Neural crest cell (in vitro differentiated cells): Measurements from ENCODE around the gene EDEM1. TPM values are rescaled to one million over a fixed set of nuclear protein-coding genes. Genes with fewer than 3 reads are reported as not detected.

ENCODE experiments used
- DNase-seq: peaks from one replicate; pipeline ENCODE4 v3.0.0; 2021; ENCODE audit warnings: low read depth, mixed read lengths, low spot score
- H3K27ac Mint-ChIP-seq: one replicate; pipeline ENCODE4 v1.8.0; 2021; ENCODE audit warnings: mild to moderate bottlenecking, mixed read lengths; ENCODE audit not compliant: unreplicated experiment
- H3K27me3 Mint-ChIP-seq: 2 replicates; pipeline ENCODE4 v1.8.0; 2021; ENCODE audit warnings: low read depth, mild to moderate bottlenecking, mixed read lengths
- H3K36me3 Mint-ChIP-seq: 2 replicates; pipeline ENCODE4 v1.8.0; 2021; ENCODE audit warnings: low read depth, mild to moderate bottlenecking, mixed read lengths
- H3K4me1 Mint-ChIP-seq: 2 replicates; pipeline ENCODE4 v1.8.0; 2021; ENCODE audit warnings: mixed read lengths
- H3K4me3 Mint-ChIP-seq: one replicate; pipeline ENCODE4 v1.8.0; 2021; ENCODE audit warnings: mild to moderate bottlenecking, mixed read lengths
- H3K9me3 Mint-ChIP-seq: 2 replicates; pipeline ENCODE4 v1.8.0; 2021; ENCODE audit warnings: mixed read lengths
- total RNA-seq: library from RNA; stranded (reverse); gene quantifications from 2 replicates; pipeline ENCODE4 v1.2.1, GENCODE V29; 2021
- TF ChIP-seq, protein P1 (sequence below): fragments of 200-600 bp; sonication (generic); conservative IDR thresholded peaks from 2 replicates; pipeline ENCODE4 v1.5.0; 2021; ENCODE audit warnings: antibody characterized with exemption, mild to moderate bottlenecking

Gene EDEM1
- total RNA-seq, 1 donor from 2014 or later: 21.2 TPM

DNA sequence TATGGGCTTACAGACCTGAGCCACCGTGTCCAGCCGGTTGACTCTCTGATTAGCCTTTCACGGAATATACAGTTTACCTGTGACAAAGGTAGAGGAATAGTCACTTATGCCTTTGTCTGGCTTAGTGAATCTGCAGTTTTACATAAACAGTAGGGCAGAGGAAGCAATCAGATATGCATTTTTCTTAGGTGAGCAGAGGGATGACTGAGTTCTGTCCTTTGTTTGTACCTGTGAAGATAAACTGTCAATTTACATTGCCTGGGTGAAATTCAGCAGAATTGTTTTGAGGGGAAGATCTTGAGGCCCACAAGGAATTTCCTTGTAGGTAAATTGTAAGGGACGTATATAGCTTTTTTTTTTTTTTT lies 10.8 kb downstream of the EDEM1 start:
- TF ChIP-seq, protein P1, sequence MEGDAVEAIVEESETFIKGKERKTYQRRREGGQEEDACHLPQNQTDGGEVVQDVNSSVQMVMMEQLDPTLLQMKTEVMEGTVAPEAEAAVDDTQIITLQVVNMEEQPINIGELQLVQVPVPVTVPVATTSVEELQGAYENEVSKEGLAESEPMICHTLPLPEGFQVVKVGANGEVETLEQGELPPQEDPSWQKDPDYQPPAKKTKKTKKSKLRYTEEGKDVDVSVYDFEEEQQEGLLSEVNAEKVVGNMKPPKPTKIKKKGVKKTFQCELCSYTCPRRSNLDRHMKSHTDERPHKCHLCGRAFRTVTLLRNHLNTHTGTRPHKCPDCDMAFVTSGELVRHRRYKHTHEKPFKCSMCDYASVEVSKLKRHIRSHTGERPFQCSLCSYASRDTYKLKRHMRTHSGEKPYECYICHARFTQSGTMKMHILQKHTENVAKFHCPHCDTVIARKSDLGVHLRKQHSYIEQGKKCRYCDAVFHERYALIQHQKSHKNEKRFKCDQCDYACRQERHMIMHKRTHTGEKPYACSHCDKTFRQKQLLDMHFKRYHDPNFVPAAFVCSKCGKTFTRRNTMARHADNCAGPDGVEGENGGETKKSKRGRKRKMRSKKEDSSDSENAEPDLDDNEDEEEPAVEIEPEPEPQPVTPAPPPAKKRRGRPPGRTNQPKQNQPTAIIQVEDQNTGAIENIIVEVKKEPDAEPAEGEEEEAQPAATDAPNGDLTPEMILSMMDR: no peak
- H3K9me3 Mint-ChIP-seq: no peaks in the 10 kb centered on the region
- H3K4me1 Mint-ChIP-seq: peaks cover 16% of the 10 kb centered on the region
- no peak overlapping the region for H3K27ac Mint-ChIP-seq
- no peak for DNase-seq
- H3K36me3 Mint-ChIP-seq: peaks cover 20% of the 10 kb centered on the region
- no peaks in the 10 kb centered on the region for H3K27me3 Mint-ChIP-seq
- no peak overlapping the region for H3K4me3 Mint-ChIP-seq

DNA sequence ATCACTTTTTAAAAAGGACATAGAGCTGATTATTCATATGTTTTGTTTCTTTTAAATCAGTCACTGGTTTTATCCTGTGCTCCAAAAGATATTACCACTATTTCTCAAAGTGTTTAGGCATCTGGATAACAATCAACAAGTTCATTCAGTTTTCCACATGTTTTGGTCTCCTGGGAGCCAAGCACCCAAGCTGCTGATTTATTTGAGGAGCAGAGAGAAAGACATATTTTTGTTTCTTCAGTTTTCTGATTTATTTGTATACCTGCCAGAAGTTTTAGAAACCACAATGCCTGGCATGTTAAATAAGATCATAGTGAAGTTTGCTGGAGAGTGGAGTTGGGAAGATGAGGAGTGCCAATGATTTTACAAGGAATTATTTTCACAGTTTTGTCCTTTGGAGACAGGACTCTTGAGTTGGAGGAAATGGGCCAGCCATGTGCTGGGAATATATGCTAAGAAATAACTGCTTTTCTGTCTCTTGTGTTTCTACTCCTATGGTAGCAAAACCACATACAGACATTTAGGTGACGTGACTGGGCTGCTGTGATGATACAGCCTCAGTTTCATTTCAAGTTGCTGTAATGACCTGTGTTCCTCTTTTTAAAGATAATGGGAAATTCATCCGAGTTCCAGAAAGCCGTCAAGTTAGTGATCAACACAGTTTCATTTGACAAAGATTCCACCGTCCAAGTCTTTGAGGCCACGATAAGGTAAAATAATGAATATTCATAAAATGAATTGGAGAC lies 11.7 kb downstream of the EDEM1 start:
- Mint-ChIP-seq H3K9me3 (no peaks in the 10 kb centered on the region), H3K36me3 (peaks cover 20% of the 10 kb centered on the region), H3K4me3 (no peak overlapping the region), H3K4me1 (peaks cover 16% of the 10 kb centered on the region), H3K27me3 (no peaks in the 10 kb centered on the region), H3K27ac (no peak overlapping the region)
- DNase-seq: no peak
- TF ChIP-seq, protein P1: no peak

DNA sequence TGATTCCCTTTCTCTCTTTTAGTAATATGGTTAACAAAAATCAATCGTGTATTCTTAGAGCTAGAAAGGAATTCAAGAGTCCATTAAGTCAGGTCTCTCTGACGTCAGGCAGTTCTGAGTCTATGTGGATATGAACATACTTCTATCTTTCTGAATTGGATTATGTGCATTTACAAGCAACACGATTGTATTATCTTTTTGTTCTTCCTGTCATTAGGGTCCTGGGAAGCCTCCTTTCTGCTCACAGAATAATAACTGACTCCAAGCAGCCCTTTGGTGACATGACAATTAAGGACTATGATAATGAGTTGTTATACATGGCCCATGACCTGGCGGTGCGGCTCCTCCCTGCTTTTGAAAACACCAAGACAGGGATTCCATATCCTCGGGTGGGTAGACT lies 14.0 kb downstream of the EDEM1 start:
- no peak overlapping the region for H3K27ac Mint-ChIP-seq
- peaks cover 9% of the 10 kb centered on the region for H3K4me1 Mint-ChIP-seq
- no peak for DNase-seq
- TF ChIP-seq, protein P1: no peak
- H3K9me3 Mint-ChIP-seq: no peaks in the 10 kb centered on the region
- no peak overlapping the region for H3K4me3 Mint-ChIP-seq
- H3K27me3 Mint-ChIP-seq: no peaks in the 10 kb centered on the region
- peaks cover 24% of the 10 kb centered on the region for H3K36me3 Mint-ChIP-seq

DNA sequence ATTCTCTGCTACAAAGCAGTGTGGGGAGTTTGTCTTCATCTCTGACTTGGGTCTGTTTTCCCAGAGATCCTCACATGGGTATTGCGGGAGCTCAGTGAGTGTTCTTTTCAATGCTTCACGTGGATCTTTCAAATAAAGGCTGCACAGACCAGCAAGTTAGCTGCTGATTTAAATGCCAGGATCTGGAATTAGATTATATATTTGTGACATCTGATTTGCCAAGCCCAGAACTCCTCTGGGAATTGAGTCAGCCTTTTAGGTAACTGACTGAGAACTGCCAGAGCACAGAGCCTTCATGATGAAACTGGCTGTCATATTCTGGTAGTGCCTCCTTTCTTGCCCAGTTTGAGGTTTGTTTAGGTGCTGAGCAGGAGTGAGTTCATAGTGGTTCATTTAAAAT lies 14.7 kb downstream of the EDEM1 start:
- H3K36me3 Mint-ChIP-seq: peaks cover 20% of the 10 kb centered on the region
- H3K27me3 Mint-ChIP-seq: no peaks in the 10 kb centered on the region
- DNase-seq: no peak
- H3K27ac Mint-ChIP-seq: no peak overlapping the region
- H3K9me3 Mint-ChIP-seq: no peaks in the 10 kb centered on the region
- H3K4me1 Mint-ChIP-seq: peaks cover 5% of the 10 kb centered on the region
- TF ChIP-seq, protein P1: no peak
- H3K4me3 Mint-ChIP-seq: no peak overlapping the region

DNA sequence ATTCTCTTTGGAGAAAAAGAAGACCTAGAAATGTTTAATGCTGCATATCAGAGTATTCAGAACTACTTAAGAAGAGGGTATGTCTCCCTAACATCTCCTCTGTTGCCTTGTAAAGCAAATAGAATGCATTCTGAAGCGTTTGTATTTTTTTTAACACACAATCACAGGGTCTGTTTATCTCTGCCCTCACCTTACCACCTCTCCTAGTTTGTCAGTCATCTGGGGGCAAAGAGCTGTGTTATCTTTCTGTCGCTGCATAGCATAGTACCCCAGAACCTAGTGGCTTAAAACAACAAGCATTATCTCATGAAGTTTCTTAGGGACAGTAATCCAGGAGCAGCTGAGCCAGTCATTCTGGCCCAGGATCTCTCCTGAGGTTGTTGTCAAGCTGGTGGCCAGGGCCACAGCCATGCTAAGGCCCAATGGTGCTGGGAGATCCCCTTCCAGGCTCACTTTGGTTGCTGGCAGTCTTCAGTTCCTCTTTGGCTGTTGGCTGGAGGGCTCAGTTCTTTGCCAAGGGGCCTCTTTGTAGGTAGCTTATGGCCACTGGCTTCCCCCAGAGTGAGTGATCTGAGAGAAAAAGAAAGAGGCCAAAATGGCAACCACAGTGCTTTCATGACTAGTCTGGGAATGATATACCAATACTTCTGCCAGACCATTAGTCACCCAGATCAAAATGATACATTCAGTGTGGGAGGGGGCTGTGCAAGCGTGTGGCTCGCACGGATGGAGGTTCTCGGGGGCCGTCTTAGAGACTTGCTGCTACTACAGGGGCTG lies 17.8 kb downstream of the EDEM1 start:
- Mint-ChIP-seq H3K36me3 (peaks cover 30% of the 10 kb centered on the region), H3K9me3 (no peaks in the 10 kb centered on the region), H3K27me3 (no peaks in the 10 kb centered on the region), H3K27ac (no peak overlapping the region), H3K4me1 (no peaks in the 10 kb centered on the region), H3K4me3 (no peak overlapping the region)
- DNase-seq: no peak
- TF ChIP-seq, protein P1: no peak
